Chondrocyte (in vitro differentiated cells): ENCODE results near the gene MADCAM1. TPM values are rescaled to one million over a fixed set of nuclear protein-coding genes. Genes with fewer than 3 reads are reported as not detected.

Source experiments
- DNase-seq: peaks from one replicate; pipeline ENCODE4 v3.0.0; 2021; ENCODE audit warnings: mixed read lengths, low spot score
- H3K27ac Mint-ChIP-seq: one replicate; pipeline ENCODE4 v1.8.0; 2021; ENCODE audit warnings: mild to moderate bottlenecking, moderate library complexity, mixed read lengths; ENCODE audit not compliant: unreplicated experiment
- H3K27me3 Mint-ChIP-seq: 2 replicates; pipeline ENCODE4 v1.8.0; 2021; ENCODE audit warnings: low read depth, mixed read lengths
- H3K36me3 Mint-ChIP-seq: 2 replicates; pipeline ENCODE4 v1.8.0; 2021; ENCODE audit warnings: low read depth, mixed read lengths
- H3K4me1 Mint-ChIP-seq: 2 replicates; pipeline ENCODE4 v1.8.0; 2021; ENCODE audit warnings: low read depth, mild to moderate bottlenecking, mixed read lengths
- H3K4me3 Mint-ChIP-seq: one replicate; pipeline ENCODE4 v1.8.0; 2021; ENCODE audit warnings: mild to moderate bottlenecking, moderate library complexity, mixed read lengths; ENCODE audit not compliant: unreplicated experiment
- H3K9me3 Mint-ChIP-seq: 2 replicates; pipeline ENCODE4 v1.8.0; 2021; ENCODE audit warnings: low read depth, mixed read lengths
- CTCF ChIP-seq: fragments of 200-600 bp; sonication (generic); IDR thresholded peaks from 2 replicates; pipeline ENCODE4 v1.5.0; 2021; ENCODE audit warnings: antibody characterized with exemption, mild to moderate bottlenecking, moderate library complexity
- total RNA-seq: library from RNA; stranded (reverse); gene quantifications from 3 replicates; pipeline ENCODE4 v1.2.1, GENCODE V29; 2021

Gene MADCAM1
- total RNA-seq, 1 donor from 2014 or later: 0.62 TPM

- no peak overlapping the region for H3K27ac Mint-ChIP-seq
- no peak for DNase-seq
- no peaks in the 10 kb centered on the region for H3K36me3 Mint-ChIP-seq
- no peak overlapping the region for H3K4me3 Mint-ChIP-seq
- no peaks in the 10 kb centered on the region for H3K9me3 Mint-ChIP-seq
- TF ChIP-seq CTCF: no peak
- no peaks in the 10 kb centered on the region for H3K27me3 Mint-ChIP-seq
- H3K4me1 Mint-ChIP-seq: peaks cover 2% of the 10 kb centered on the region
Observed at GRCh38 chr19:465056-465816, 31.1 kb upstream of the MADCAM1 start.

DNA sequence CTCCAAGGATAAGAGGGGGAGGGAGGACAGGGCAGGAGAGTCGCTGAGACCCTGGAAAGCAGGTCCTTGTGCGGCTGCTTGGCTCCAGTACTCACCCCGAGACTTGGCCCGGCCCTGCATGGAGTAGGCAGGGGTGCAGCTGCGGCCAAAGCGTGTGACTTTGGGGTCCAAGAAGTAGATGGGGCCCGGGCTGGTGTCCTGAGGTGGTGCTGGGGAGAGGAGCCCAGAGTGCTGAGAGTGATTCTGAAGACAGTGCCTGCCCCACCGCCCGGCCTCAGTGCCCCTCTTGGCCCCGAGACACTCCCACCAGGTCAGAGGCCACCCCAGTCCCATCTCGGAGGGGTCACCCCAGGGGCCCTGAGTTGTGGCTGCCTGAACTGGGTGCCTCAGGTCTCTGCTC is 28.7 kb upstream of the MADCAM1 start:
- Mint-ChIP-seq H3K9me3 (no peaks in the 10 kb centered on the region), H3K4me1 (peaks cover 2% of the 10 kb centered on the region), H3K27me3 (no peaks in the 10 kb centered on the region), H3K4me3 (no peak overlapping the region), H3K36me3 (no peaks in the 10 kb centered on the region), H3K27ac (no peak overlapping the region)
- TF ChIP-seq CTCF: no peak
- DNase-seq: no peak

DNA sequence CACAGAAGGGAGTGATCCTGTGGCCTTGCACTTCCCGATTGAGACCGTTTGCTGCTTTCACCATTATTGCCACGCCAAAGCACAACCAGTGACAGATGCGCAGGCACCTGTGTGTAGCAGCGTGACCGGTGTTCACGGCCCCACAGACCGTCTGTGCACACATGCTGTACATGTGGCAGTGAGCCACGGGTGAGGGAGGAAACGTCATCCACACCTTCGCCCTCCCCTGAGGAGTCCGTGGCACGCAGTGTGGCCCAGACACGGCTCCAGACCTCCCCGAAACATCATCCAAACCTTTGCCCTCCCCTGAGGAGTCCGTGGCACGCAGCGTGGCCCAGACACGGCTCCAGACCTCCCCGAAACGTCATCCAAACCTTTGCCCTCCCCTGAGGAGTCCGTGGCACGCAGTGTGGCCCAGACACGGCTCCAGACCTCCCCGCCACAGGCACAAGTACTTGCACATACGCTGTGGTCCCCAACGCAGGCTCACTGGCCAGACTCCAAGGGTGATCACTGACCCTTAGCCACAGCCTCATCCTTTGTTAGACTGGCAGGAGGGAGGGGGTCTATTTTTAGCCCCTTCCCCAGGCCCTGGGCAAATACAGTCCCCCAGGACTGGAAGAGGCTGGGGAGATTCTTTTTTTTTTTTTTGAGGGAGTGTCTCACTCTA is 27.6 kb upstream of the MADCAM1 start:
- no peak for DNase-seq
- no peaks in the 10 kb centered on the region for H3K9me3 Mint-ChIP-seq
- H3K4me1 Mint-ChIP-seq: peaks cover 3% of the 10 kb centered on the region
- TF ChIP-seq CTCF: no peak
- H3K36me3 Mint-ChIP-seq: no peaks in the 10 kb centered on the region
- H3K27ac Mint-ChIP-seq: no peak overlapping the region
- no peaks in the 10 kb centered on the region for H3K27me3 Mint-ChIP-seq
- no peak overlapping the region for H3K4me3 Mint-ChIP-seq

- no peak for DNase-seq
- no peak for TF ChIP-seq CTCF
- Mint-ChIP-seq H3K4me3 (no peak overlapping the region), H3K27ac (no peak overlapping the region), H3K9me3 (no peaks in the 10 kb centered on the region), H3K27me3 (no peaks in the 10 kb centered on the region), H3K36me3 (no peaks in the 10 kb centered on the region), H3K4me1 (peaks cover 3% of the 10 kb centered on the region)
Observed at GRCh38 chr19:469833-470232, 26.5 kb upstream of the MADCAM1 start.

DNA sequence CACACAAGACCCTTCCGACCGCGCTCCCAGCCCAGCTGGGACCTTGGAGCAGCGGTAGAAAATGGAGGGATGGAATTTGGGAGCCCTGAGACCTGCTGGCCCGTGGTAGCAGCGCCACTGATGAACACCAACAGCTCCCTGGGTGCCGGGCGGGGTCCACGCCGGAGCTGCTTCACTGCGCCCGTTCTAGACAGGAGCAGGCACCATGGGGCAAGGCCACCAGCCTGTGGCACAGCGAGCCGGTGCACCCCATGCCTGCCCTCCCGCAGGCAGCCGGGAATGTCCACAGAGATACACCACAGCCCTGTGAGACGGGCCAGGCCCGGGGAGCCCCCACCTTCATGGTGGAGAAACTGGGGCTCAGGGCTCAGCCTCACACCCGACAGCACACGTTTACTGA is 25.6 kb upstream of the MADCAM1 start:
- TF ChIP-seq CTCF: no peak
- Mint-ChIP-seq H3K36me3 (no peaks in the 10 kb centered on the region), H3K27me3 (no peaks in the 10 kb centered on the region), H3K4me1 (peaks cover 3% of the 10 kb centered on the region), H3K4me3 (no peak overlapping the region), H3K27ac (no peak overlapping the region), H3K9me3 (no peaks in the 10 kb centered on the region)
- no peak for DNase-seq
